OCI-LY3 (cell line): ENCODE data around the gene TCF12.

ENCODE experiments used
- H2AFZ ChIP-seq: fragments of 200-600, 300-600 bp; shearing (Covaris generic); 2 replicates; pipeline ENCODE4 v1.6.0; 2014; ENCODE audit warnings: antibody characterized with exemption, low read depth, low read length
- H3K27ac ChIP-seq: fragments of 200-600, 300-600 bp; sonication (generic); 2 replicates; pipeline ENCODE4 v1.5.1; 2014; ENCODE audit warnings: mild to moderate bottlenecking, low read length, moderate library complexity, mixed read lengths
- H3K27me3 ChIP-seq: fragments of 200-600, 300-600 bp; sonication (generic); 2 replicates; pipeline ENCODE4 v1.6.1; 2014; ENCODE audit warnings: low read depth, low read length, mixed read lengths
- H3K36me3 ChIP-seq: fragments of 200-600, 300-600 bp; sonication (generic); replicated peaks from 2 replicates; pipeline ENCODE3; 2014; ENCODE audit warnings: low read depth, low read length, mixed read lengths
- H3K4me1 ChIP-seq: fragments of 300-600, 200-600 bp; sonication (generic); 2 replicates; pipeline ENCODE4 v1.6.1; 2014; ENCODE audit warnings: low read length, mixed read lengths
- H3K4me2 ChIP-seq: fragments of 200-600, 300-600 bp; sonication (generic); 2 replicates; pipeline ENCODE4 v1.6.1; 2014; ENCODE audit warnings: low read length, mixed read lengths
- H3K4me3 ChIP-seq: fragments of 300-600, 200-600 bp; sonication (generic); 2 replicates; pipeline ENCODE4 v1.5.1; 2014; ENCODE audit warnings: antibody characterized with exemption, mild to moderate bottlenecking, low read length, moderate library complexity
- H3K79me2 ChIP-seq: fragments of 300-600, 200-600 bp; shearing (Covaris generic); 2 replicates; pipeline ENCODE4 v1.6.1; 2014; ENCODE audit warnings: mild to moderate bottlenecking, low read length, mixed read lengths
- H3K9ac ChIP-seq: fragments of 300-600, 200-600 bp; shearing (Covaris generic); 2 replicates; pipeline ENCODE4 v1.6.0; 2014; ENCODE audit warnings: mild to moderate bottlenecking, low read length, moderate library complexity
- H3K9me3 ChIP-seq: fragments of 200-600, 300-600 bp; shearing (Covaris generic); 2 replicates; pipeline ENCODE4 v1.6.1; 2014; ENCODE audit warnings: low read length, mixed read lengths; ENCODE audit not compliant: insufficient read depth
- H4K20me1 ChIP-seq: fragments of 200-600, 300-600 bp; sonication (generic); 2 replicates; pipeline ENCODE4 v1.6.1; 2016; ENCODE audit warnings: low read length, mixed read lengths; ENCODE audit not compliant: insufficient read depth
- CTCF ChIP-seq: fragments of 200-600, 300-600 bp; sonication (generic); IDR thresholded peaks from 2 replicates; pipeline ENCODE4 v1.5.1; 2014; ENCODE audit warnings: antibody characterized with exemption, low read length, low read depth
- EZH2phosphoT487 ChIP-seq: fragments of 200-600 bp; shearing (Covaris generic); IDR thresholded peaks from 2 replicates; pipeline ENCODE4 v1.6.1; 2018; ENCODE audit warnings: antibody characterized with exemption, mixed run types, low read depth

The TCF12 gene

GRCh38 chr15:57069423-57069822 lies 151.0 kb downstream of the TCF12 start:
- Histone ChIP-seq H3K36me3 (no peaks in the 10 kb centered on the region), H3K9me3 (no peaks in the 10 kb centered on the region), H3K27ac (no peak overlapping the region), H3K4me3 (no peak overlapping the region), H3K4me1 (peaks cover 2% of the 10 kb centered on the region), H3K79me2 (peaks cover 3% of the 10 kb centered on the region; the same call in 1 of the 2 replicates), H3K9ac (no peak overlapping the region), H4K20me1 (0 out of 2 replicates have a peak, but pooled peaks cover 4% of the 10 kb centered on the region), H2AFZ (no peak overlapping the region), H3K27me3 (no peaks in the 10 kb centered on the region), H3K4me2 (no peak overlapping the region)
- TF ChIP-seq EZH2phosphoT487 = no peak
- TF ChIP-seq CTCF = no peak

GRCh38 chr15:57070674-57071073 lies 152.2 kb downstream of the TCF12 start:
- Histone ChIP-seq H3K79me2 (peaks cover 3% of the 10 kb centered on the region; the same call in 1 of the 2 replicates), H3K4me2 (no peak overlapping the region), H4K20me1 (0 out of 2 replicates have a peak, but pooled peaks cover 10% of the 10 kb centered on the region), H2AFZ (no peak overlapping the region), H3K4me1 (peaks cover 5% of the 10 kb centered on the region), H3K9me3 (no peaks in the 10 kb centered on the region), H3K4me3 (no peak overlapping the region), H3K9ac (no peak overlapping the region), H3K27ac (no peak overlapping the region), H3K36me3 (no peaks in the 10 kb centered on the region), H3K27me3 (no peaks in the 10 kb centered on the region)
- no peak for TF ChIP-seq EZH2phosphoT487

- H3K4me2 ChIP-seq = peak overlapping the region; percentile 14; the same call in 1 of the 2 replicates
- H3K36me3 ChIP-seq = no peaks in the 10 kb centered on the region
- TF ChIP-seq CTCF (peak; percentile 52), EZH2phosphoT487 (no peak)
- H3K4me1 ChIP-seq = peaks cover 18% of the 10 kb centered on the region
- no peaks in the 10 kb centered on the region for H3K79me2 ChIP-seq
- H3K4me3 ChIP-seq = no peak overlapping the region
- no peaks in the 10 kb centered on the region for H3K27me3 ChIP-seq
- no peak overlapping the region for H2AFZ ChIP-seq
- no peak overlapping the region for H3K27ac ChIP-seq
- H4K20me1 ChIP-seq = peaks cover 13% of the 10 kb centered on the region
- H3K9me3 ChIP-seq = no peaks in the 10 kb centered on the region
- no peak overlapping the region for H3K9ac ChIP-seq
Measured at GRCh38 chr15:57079446-57079845, 161.0 kb downstream of the TCF12 start.

- TF ChIP-seq EZH2phosphoT487 (no peak), CTCF (no peak)
- no peak overlapping the region for H3K9ac ChIP-seq
- H4K20me1 ChIP-seq = peaks cover 12% of the 10 kb centered on the region
- H3K9me3 ChIP-seq = no peaks in the 10 kb centered on the region
- no peak overlapping the region for H3K27ac ChIP-seq
- H2AFZ ChIP-seq = no peak overlapping the region
- no peaks in the 10 kb centered on the region for H3K79me2 ChIP-seq
- peak overlapping the region; percentile 14 for H3K4me2 ChIP-seq
- peaks cover 15% of the 10 kb centered on the region for H3K4me1 ChIP-seq
- no peaks in the 10 kb centered on the region for H3K27me3 ChIP-seq
- no peak overlapping the region for H3K4me3 ChIP-seq
- H3K36me3 ChIP-seq = no peaks in the 10 kb centered on the region
Measured at GRCh38 chr15:57079931-57080620, 161.6 kb downstream of the TCF12 start.
